Keratinocyte (primary cell): ENCODE results near the gene NME7. TPM values are rescaled to one million over a fixed set of nuclear protein-coding genes. Genes with fewer than 3 reads are reported as not detected.
A peak's percentile ranks its signal among the peaks of the same experiment; 100 is the strongest.

ENCODE experiments used
- DNase-seq: peaks from one replicate; pipeline ENCODE4 v3.0.0-alpha.2; 2011; ENCODE audit warnings: low read depth, missing footprints, low spot score
- FAIRE-seq: peaks from 2 replicates; lab custom pipeline; 2011; peaks lifted over from hg19 to GRCh38; lab: Jason Lieb, UNC
- H2AFZ ChIP-seq: 2 replicates; pipeline ENCODE4 v1.6.0; 2012; ENCODE audit warnings: low read length, control low read depth, inconsistent platforms; ENCODE audit not compliant: control insufficient read depth
- H3K27ac ChIP-seq: 2 replicates; pipeline ENCODE4 v1.5.1; 2011; ENCODE audit warnings: low read length; ENCODE audit not compliant: control insufficient read depth, insufficient read depth
- H3K27me3 ChIP-seq: 3 replicates; pipeline ENCODE4 v1.6.0; 2011; ENCODE audit warnings: low read length; ENCODE audit not compliant: control insufficient read depth, insufficient read depth; ENCODE audit errors: extremely low read depth
- H3K36me3 ChIP-seq, 2 experiments: 2 replicates in 1 of 2; 3 replicates in 1 of 2; pipeline ENCODE4 v1.5.1; 2011; ENCODE audit warnings: low read length in 2 of 2, mild to moderate bottlenecking in 1 of 2; ENCODE audit not compliant: control insufficient read depth in 2 of 2, insufficient read depth in 2 of 2; ENCODE audit errors: extremely low read depth in 1 of 2
- H3K4me1 ChIP-seq: 3 replicates; pipeline ENCODE4 v1.5.1; 2011; ENCODE audit warnings: low read length; ENCODE audit not compliant: control insufficient read depth, insufficient read depth; ENCODE audit errors: extremely low read depth
- H3K4me2 ChIP-seq: 3 replicates; pipeline ENCODE4 v1.6.0; 2011; ENCODE audit warnings: low read depth, low read length; ENCODE audit not compliant: control insufficient read depth, insufficient read depth; ENCODE audit errors: extremely low read depth
- H3K4me3 ChIP-seq, 3 experiments: fragments of 200-600 bp in 1 of 3; sonication (generic) in 1 of 3; 2 replicates in 2 of 3; 3 replicates in 1 of 3; pipeline ENCODE4 v1.5.1; 2011 to 2016; ENCODE audit warnings: low read length in 3 of 3, mild to moderate bottlenecking in 3 of 3, control low read depth in 2 of 3, inconsistent platforms in 1 of 3, low read depth in 1 of 3, mixed read lengths in 1 of 3, mixed run types in 1 of 3, moderate library complexity in 1 of 3; ENCODE audit not compliant: control insufficient read depth in 2 of 3, insufficient read depth in 2 of 3; ENCODE audit errors: extremely low read depth in 1 of 3
- H3K79me2 ChIP-seq: 2 replicates; pipeline ENCODE4 v1.6.0; 2012; ENCODE audit warnings: low read length; ENCODE audit not compliant: control insufficient read depth, insufficient read depth
- H3K9ac ChIP-seq: 3 replicates; pipeline ENCODE4 v1.6.0; 2011; ENCODE audit warnings: low read length; ENCODE audit not compliant: control insufficient read depth, insufficient read depth; ENCODE audit errors: extremely low read depth
- H3K9me1 ChIP-seq: 3 replicates; pipeline ENCODE4 v1.6.0; 2011; ENCODE audit warnings: low read length; ENCODE audit not compliant: control insufficient read depth, insufficient read depth; ENCODE audit errors: extremely low read depth
- H3K9me3 ChIP-seq: 2 replicates; pipeline ENCODE4 v1.5.1; 2012; ENCODE audit warnings: low read depth, low read length; ENCODE audit not compliant: control insufficient read depth
- H4K20me1 ChIP-seq: 3 replicates; pipeline ENCODE4 v1.6.0; 2011; ENCODE audit warnings: low read length; ENCODE audit not compliant: control insufficient read depth, insufficient read depth; ENCODE audit errors: extremely low read depth
- EZH2 ChIP-seq: IDR thresholded peaks from one replicate; pipeline ENCODE4 v1.6.1; 2012; ENCODE audit warnings: inconsistent platforms, mild to moderate bottlenecking, low read length, moderate library complexity
- dilution Hi-C: fragments of 300-500 bp; cut with MboI; formaldehyde crosslinking; loops from one replicate; pipeline ENCODE4 v1.7.0; 2020; ENCODE audit warnings: low sequenced_read_pairs; ENCODE audit not compliant: extremely low pct_ligation_motif_present
- polyA plus RNA-seq, 5 experiments: library from polyadenylated mRNA; depleted of rRNA in 3 of 5; stranded (reverse) in 3 of 5; stranded (forward) in 1 of 5; unstranded in 1 of 5; fragments of >200 nt; gene quantifications; 1 replicate in 1 of 5; 2 replicates in 3 of 5; 3 replicates in 1 of 5; pipeline versions ENCODE4 v1.2.1 to v1.2.3, GENCODE V29; 2011 to 2012; ENCODE audit warnings: missing spikeins in 2 of 5, low read depth in 1 of 5, low replicate concordance in 1 of 5
- TF ChIP-seq, protein P1 (sequence below), 3 experiments: IDR thresholded peaks in 1 of 3; conservative IDR thresholded peaks in 1 of 3; optimal IDR thresholded peaks in 1 of 3; 2 replicates in 2 of 3; 3 replicates in 1 of 3; pipeline versions ENCODE3 to v1.5.1; 2011; ENCODE audit warnings: low read length in 3 of 3, mild to moderate bottlenecking in 3 of 3, moderate library complexity in 2 of 3, control low read depth in 1 of 3, inconsistent platforms in 1 of 3; ENCODE audit not compliant: insufficient read depth in 2 of 3; ENCODE audit errors: extremely low read depth in 1 of 3

Gene NME7
- polyA plus RNA-seq, 1 donor (not counting 4 experiments of a cell fraction or from before 2014, with no cell fraction given): 52.9 TPM

DNA sequence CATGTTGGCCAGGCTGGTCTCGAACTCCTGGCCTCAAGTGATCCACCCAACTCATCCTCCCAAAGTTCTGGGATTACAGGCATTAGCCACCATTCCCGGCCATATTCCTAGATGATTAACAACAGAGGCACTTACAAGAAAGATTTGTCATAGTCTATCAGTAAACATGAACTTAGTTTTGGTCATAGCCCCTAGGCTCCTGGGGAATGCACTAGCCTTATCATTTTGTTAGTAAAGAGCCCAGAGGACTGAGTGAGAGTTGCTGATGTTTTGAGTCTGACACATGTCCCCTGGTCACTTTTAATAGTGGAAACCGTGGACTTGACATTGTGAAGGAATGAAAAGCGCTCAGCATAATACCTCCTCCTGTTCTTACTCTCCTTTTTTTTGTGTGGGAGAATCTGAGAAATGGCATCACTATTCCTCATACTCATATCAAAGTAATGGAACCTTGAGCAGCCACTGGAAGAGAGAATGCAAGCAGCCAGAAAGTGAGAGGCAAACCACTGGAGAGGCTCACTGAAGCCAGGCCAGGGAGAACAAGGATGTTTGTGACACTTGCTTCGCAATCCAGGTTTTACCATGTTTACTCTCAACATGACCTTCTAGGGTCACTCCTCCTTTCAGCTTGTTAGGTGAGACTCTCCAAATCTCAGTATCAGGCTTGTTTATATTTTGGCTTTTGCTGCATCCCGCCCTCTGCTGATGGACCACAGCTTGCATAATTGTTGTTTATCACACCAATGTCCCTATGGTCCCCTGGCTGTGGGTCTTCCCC lies 246.3 kb downstream of the NME7 start:
- H3K79me2 ChIP-seq: peaks cover 17% of the 10 kb centered on the region
- no peak overlapping the region for H3K4me3 ChIP-seq
- H2AFZ ChIP-seq: no peak overlapping the region
- peaks cover 5% of the 10 kb centered on the region in 2 experiments for H3K36me3 ChIP-seq
- H3K27ac ChIP-seq: no peak overlapping the region
- H4K20me1 ChIP-seq: no peaks in the 10 kb centered on the region
- peaks cover 34% of the 10 kb centered on the region for H3K4me1 ChIP-seq
- dilution Hi-C loops: no loop called here
- FAIRE-seq (no peak), DNase-seq (peak; percentile 42)
- H3K9me1 ChIP-seq: no peaks in the 10 kb centered on the region
- H3K4me2 ChIP-seq: no peak overlapping the region
- no peak overlapping the region for H3K9ac ChIP-seq
- no peak for TF ChIP-seq EZH2
- TF ChIP-seq, protein P1, sequence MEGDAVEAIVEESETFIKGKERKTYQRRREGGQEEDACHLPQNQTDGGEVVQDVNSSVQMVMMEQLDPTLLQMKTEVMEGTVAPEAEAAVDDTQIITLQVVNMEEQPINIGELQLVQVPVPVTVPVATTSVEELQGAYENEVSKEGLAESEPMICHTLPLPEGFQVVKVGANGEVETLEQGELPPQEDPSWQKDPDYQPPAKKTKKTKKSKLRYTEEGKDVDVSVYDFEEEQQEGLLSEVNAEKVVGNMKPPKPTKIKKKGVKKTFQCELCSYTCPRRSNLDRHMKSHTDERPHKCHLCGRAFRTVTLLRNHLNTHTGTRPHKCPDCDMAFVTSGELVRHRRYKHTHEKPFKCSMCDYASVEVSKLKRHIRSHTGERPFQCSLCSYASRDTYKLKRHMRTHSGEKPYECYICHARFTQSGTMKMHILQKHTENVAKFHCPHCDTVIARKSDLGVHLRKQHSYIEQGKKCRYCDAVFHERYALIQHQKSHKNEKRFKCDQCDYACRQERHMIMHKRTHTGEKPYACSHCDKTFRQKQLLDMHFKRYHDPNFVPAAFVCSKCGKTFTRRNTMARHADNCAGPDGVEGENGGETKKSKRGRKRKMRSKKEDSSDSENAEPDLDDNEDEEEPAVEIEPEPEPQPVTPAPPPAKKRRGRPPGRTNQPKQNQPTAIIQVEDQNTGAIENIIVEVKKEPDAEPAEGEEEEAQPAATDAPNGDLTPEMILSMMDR (optimal IDR thresholded peaks at IDR 0.05 in 1 of 3, IDR thresholded peaks at IDR 0.05 in 1 of 3, conservative IDR thresholded peaks at IDR 0.05 in 1 of 3; ENCODE audit: extremely low read depth in 1 of 3, insufficient read depth in 2 of 3, low read length in 3 of 3): no peak
- H3K9me3 ChIP-seq: no peaks in the 10 kb centered on the region
- H3K27me3 ChIP-seq: no peaks in the 10 kb centered on the region

DNA sequence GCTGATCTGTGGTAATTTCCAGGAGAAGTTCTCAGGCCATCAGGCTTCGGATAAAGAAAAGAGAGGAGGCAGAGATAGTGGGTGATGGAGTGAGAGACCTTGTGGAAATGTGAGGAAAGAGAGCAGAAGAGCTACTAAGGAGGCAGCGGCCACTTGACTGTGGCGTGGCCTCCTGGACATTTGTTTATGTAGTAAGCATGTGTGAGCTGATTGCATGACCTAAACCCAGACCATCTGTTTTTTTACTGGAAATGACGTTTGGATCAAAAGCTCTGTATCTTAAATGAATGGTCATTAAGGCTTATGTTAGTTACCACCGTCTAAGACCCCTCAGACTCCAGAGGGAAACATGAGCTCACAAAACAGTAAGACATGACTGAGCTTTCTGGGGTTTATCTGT lies 247.5 kb downstream of the NME7 start:
- Histone ChIP-seq H3K9ac (no peak overlapping the region), H4K20me1 (no peaks in the 10 kb centered on the region), H2AFZ (no peak overlapping the region), H3K4me3 (no peak overlapping the region), H3K9me1 (no peaks in the 10 kb centered on the region), H3K4me2 (no peak overlapping the region), H3K79me2 (peaks cover 17% of the 10 kb centered on the region), H3K4me1 (peaks cover 44% of the 10 kb centered on the region), H3K27ac (peak overlapping the region; percentile 27), H3K9me3 (no peaks in the 10 kb centered on the region), H3K27me3 (no peaks in the 10 kb centered on the region), H3K36me3 (peaks cover 0 to under 1% of the 10 kb centered on the region in 2 experiments)
- DNase-seq: no peak
- TF ChIP-seq EZH2: no peak
- TF ChIP-seq, protein P1 (optimal IDR thresholded peaks at IDR 0.05 in 1 of 3, IDR thresholded peaks at IDR 0.05 in 1 of 3, conservative IDR thresholded peaks at IDR 0.05 in 1 of 3; ENCODE audit: extremely low read depth in 1 of 3, insufficient read depth in 2 of 3, low read length in 3 of 3): no peak
- FAIRE-seq: no peak
- dilution Hi-C loops: no loop called here
